ENCODE results near the gene JAM3.

DNA sequence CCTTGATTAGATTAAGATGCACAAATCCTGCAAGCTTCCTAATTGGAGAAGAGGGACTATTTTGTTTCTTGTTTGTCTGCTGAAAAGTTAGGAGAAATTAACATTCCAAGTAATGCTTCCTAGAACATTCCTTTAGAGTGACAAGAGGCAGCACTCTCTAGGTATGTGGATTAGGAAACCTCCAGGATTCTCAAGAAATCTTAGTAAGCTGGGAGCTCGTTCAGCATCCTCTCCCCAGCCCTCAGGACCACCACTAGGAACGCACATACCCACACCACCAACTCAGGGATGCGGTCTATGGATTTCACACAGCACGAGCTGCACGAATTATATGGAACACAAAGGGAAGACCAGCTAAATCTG is 102.0 kb downstream of the JAM3 start:
- no peak for TF ChIP-seq POLR2A (IDR thresholded peaks at IDR 0.05; ENCODE audit: low read depth, low read length)
- no peak for TF ChIP-seq CTCF (conservative IDR thresholded peaks at IDR 0.05; ENCODE audit: low read depth, low read length)
- TF ChIP-seq MAFK (IDR thresholded peaks at IDR 0.05; ENCODE audit: low read depth, low read length), result no peak
- no peak for TF ChIP-seq USF2 (IDR thresholded peaks at IDR 0.05; ENCODE audit: low read depth, low read length)
- TF ChIP-seq RFX5 (IDR thresholded peaks at IDR 0.05; ENCODE audit: low read depth, low read length), result no peak
- TF ChIP-seq RCOR1 (IDR thresholded peaks at IDR 0.05; ENCODE audit: insufficient replicate concordance, low read length), result no peak
- no peak for TF ChIP-seq RAD21 (IDR thresholded peaks at IDR 0.05; ENCODE audit: low read length)
- TF ChIP-seq FOS (IDR thresholded peaks at IDR 0.05; ENCODE audit: low read depth, low read length), result no peak
